Measurements from ENCODE around the gene DMRTA1.

Gene DMRTA1

DNA sequence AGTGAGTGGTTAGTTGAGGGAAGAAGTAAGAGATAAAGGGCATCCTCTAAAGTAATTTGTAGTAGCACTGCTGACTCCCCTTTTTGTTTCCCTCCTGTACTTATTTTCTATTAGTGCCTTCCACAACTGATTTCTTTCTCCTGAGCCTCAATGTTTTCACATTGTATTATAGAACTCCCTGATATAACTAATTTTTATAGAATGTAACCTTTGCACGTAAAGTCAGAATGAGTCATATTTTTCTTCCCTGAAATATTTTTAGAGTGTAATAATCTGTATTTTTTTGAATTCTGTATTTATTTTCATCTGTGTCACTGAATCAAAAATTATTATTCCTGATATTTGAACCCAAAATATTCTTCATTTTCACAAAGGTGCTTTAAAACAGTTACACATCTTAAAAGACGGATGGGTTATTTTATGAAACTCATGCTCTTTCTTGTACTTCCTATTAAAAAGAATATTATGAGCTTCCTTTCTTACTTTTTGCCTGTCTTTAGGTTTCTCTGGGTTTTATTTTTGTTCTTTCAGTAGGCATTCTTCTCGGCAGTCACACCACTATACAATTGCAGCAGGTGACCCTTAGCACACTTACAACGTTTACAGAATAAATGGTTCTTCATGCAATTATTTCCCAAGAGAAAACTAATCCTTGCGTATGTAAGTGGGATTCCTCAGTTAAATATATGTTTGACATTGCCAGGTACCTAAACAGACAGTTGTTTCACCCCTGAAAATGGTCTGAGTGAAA, 30.5 kb upstream of the DMRTA1 start:
- no peak for TF ChIP-seq TAF1 (IDR thresholded peaks at IDR 0.05; ENCODE audit: borderline replicate concordance, insufficient read depth, low read length)

DNA sequence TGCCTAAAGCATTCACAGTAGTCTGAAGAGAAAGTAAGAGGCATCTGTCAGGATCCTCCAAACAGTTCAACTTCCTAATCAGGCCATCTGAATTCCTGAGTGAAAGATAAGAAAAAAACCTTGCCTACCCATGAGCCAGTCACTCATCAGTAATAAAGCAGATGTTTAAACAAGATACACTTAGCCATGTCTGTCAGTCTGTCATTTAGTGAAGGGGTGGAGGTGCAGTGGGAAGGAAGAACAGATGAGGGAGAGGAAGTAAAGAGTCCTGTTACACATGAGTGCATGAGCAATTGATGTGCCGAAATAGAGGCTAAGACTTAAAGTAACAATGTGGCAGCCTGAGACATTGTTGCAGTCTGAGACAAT, 29.9 kb upstream of the DMRTA1 start:
- TF ChIP-seq, protein P1, sequence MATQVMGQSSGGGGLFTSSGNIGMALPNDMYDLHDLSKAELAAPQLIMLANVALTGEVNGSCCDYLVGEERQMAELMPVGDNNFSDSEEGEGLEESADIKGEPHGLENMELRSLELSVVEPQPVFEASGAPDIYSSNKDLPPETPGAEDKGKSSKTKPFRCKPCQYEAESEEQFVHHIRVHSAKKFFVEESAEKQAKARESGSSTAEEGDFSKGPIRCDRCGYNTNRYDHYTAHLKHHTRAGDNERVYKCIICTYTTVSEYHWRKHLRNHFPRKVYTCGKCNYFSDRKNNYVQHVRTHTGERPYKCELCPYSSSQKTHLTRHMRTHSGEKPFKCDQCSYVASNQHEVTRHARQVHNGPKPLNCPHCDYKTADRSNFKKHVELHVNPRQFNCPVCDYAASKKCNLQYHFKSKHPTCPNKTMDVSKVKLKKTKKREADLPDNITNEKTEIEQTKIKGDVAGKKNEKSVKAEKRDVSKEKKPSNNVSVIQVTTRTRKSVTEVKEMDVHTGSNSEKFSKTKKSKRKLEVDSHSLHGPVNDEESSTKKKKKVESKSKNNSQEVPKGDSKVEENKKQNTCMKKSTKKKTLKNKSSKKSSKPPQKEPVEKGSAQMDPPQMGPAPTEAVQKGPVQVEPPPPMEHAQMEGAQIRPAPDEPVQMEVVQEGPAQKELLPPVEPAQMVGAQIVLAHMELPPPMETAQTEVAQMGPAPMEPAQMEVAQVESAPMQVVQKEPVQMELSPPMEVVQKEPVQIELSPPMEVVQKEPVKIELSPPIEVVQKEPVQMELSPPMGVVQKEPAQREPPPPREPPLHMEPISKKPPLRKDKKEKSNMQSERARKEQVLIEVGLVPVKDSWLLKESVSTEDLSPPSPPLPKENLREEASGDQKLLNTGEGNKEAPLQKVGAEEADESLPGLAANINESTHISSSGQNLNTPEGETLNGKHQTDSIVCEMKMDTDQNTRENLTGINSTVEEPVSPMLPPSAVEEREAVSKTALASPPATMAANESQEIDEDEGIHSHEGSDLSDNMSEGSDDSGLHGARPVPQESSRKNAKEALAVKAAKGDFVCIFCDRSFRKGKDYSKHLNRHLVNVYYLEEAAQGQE (IDR thresholded peaks at IDR 0.05; ENCODE audit: insufficient read depth in 1 of 2, low read depth in 2 of 2, low read length in 2 of 2), result no peak
- TF ChIP-seq FOXP2 (optimal IDR thresholded peaks at IDR 0.05; ENCODE audit: borderline replicate concordance, extremely low read depth, extremely low read length, insufficient read depth), result no peak
- no peak for TF ChIP-seq TAF1 (IDR thresholded peaks at IDR 0.05; ENCODE audit: borderline replicate concordance, insufficient read depth, low read length)
- no peak for TF ChIP-seq SIN3A (IDR thresholded peaks at IDR 0.05; ENCODE audit: borderline replicate concordance, insufficient read depth, low read length)
- no peak for TF ChIP-seq POLR2AphosphoS5 (IDR thresholded peaks at IDR 0.05; ENCODE audit: low read depth, low read length)

DNA sequence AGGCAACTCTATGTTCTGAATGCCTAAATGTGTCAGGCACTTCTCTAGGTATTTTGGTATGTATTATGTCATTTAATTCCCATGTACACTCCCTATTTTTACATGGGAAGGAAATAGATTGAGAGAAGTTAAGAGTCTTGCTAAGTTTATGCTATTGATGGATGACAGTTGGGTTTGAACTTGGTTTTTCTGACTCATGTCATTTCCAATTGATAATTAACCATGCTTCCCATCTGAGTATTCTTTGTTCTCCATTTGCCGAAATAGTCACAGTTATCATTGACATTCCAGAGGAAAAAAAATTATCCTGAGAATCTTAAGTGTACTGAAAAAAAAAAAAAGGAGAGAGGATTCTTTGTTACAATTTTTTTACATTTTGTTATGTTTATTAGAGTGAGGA, 23.1 kb upstream of the DMRTA1 start:
- no peak for TF ChIP-seq POLR2AphosphoS5 (IDR thresholded peaks at IDR 0.05; ENCODE audit: low read depth, low read length)

DNA sequence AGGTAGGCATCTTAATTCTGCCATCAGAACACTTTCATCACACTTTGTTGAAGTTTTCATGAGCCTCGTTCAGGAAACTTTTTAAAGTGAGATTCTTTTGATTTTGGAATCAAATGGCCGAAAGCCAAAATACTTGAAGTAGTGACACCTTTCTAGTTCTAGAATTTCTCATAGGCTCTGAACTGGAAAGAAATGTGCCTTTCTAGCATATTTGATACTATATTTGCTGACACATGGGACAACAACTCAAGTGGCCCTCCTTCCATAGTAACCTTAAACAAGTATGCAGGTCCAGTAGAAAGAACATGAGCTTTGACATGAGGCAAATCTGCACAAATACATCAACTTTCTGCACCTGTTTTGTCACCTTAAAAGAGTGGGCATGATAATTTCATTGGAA, 22.0 kb upstream of the DMRTA1 start:
- TF ChIP-seq, protein P1 (IDR thresholded peaks at IDR 0.05; ENCODE audit: insufficient read depth in 1 of 2, low read depth in 2 of 2, low read length in 2 of 2), result no peak
- no peak for TF ChIP-seq POLR2AphosphoS5 (IDR thresholded peaks at IDR 0.05; ENCODE audit: low read depth, low read length)

GRCh38 chr9:22425551-22425950, 21.1 kb upstream of the DMRTA1 start:
- no peak for TF ChIP-seq POLR2AphosphoS5 (IDR thresholded peaks at IDR 0.05; ENCODE audit: low read depth, low read length)
- no peak for TF ChIP-seq FOXP2 (optimal IDR thresholded peaks at IDR 0.05; ENCODE audit: borderline replicate concordance, extremely low read depth, extremely low read length, insufficient read depth)
- no peak for TF ChIP-seq SIN3A (IDR thresholded peaks at IDR 0.05; ENCODE audit: borderline replicate concordance, insufficient read depth, low read length)
- TF ChIP-seq, protein P1 (IDR thresholded peaks at IDR 0.05; ENCODE audit: insufficient read depth in 1 of 2, low read depth in 2 of 2, low read length in 2 of 2), result no peak
- TF ChIP-seq TAF1 (IDR thresholded peaks at IDR 0.05; ENCODE audit: borderline replicate concordance, insufficient read depth, low read length), result no peak

GRCh38 chr9:22427226-22427880, 19.3 kb upstream of the DMRTA1 start:
- TF ChIP-seq POLR2AphosphoS5 (IDR thresholded peaks at IDR 0.05; ENCODE audit: low read depth, low read length) (no peak), FOXP2 (optimal IDR thresholded peaks at IDR 0.05; ENCODE audit: borderline replicate concordance, extremely low read depth, extremely low read length, insufficient read depth) (no peak), TAF1 (IDR thresholded peaks at IDR 0.05; ENCODE audit: borderline replicate concordance, insufficient read depth, low read length) (no peak), SIN3A (IDR thresholded peaks at IDR 0.05; ENCODE audit: borderline replicate concordance, insufficient read depth, low read length) (no peak)
- TF ChIP-seq, protein P1 (IDR thresholded peaks at IDR 0.05; ENCODE audit: insufficient read depth in 1 of 2, low read depth in 2 of 2, low read length in 2 of 2), result no peak
